ENCODE data around the gene CRACR2A. TPM values are rescaled to one million over a fixed set of nuclear protein-coding genes. Genes with fewer than 3 reads are reported as not detected.

Gene CRACR2A
- total and polyA plus RNA-seq, 2 of the 4 experiments (the other 2 are of a cell fraction): 0.54 to 0.60 TPM

DNA sequence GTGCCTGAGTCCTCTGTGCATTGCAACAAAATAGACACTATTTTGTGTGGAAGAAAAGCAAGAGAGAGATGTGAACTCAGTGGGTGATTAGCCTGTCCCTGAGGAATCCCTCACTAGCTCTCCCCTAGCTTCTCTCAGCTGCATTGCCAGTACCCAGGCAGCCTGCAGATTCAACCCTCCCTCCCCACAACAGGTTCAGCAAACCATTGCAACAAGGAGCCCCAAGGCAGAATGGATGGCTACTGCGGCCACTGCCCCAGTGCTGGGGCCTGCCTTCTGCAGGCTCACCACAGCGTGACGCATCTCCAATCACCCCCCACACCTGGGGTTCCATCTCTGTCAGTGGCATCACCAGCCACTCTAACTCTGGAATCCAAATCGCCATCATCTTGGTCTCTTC lies 2.3 kb downstream of the CRACR2A start:
- no peak overlapping the region for H2AK5ac ChIP-seq (ENCODE audit: low read depth, low read length)
- ATAC-seq (ENCODE audit: low read depth) (no peak), DNase-seq (no peak)
- no peak overlapping the region for H2BK15ac ChIP-seq (ENCODE audit: low read depth, low read length)
- H3K9ac ChIP-seq (ENCODE audit: low read depth, low read length): no peak overlapping the region
- H2BK20ac ChIP-seq (ENCODE audit: low read depth, low read length): no peak overlapping the region
- in situ Hi-C loops (cut with MboI; ENCODE audit: low sequenced_read_pairs): no loop called here
- no peak overlapping the region for H4K91ac ChIP-seq (ENCODE audit: insufficient read depth, low read depth, low read length)
- H2BK120ac ChIP-seq (ENCODE audit: low read depth, low read length): no peak overlapping the region
- H3K23ac ChIP-seq (ENCODE audit: low read depth, low read length): no peak overlapping the region
- intact Hi-C loops (cut with micrococcal nuclease): no loop called here
- H3K27me3 ChIP-seq (ENCODE audit: control insufficient read depth, insufficient read depth, low read length): peaks cover 19% of the 10 kb centered on the region
- H3K56ac ChIP-seq (ENCODE audit: extremely low read depth, insufficient read depth, low read length): no peak overlapping the region
- no peaks in the 10 kb centered on the region for H3K9me1 ChIP-seq (ENCODE audit: insufficient read depth, low read length)
- no peaks in the 10 kb centered on the region for H3K9me3 ChIP-seq (ENCODE audit: control insufficient read depth, insufficient read depth, low read length)
- no TSS peak for BruUV-seq (replicated peaks)
- H3K4me1 ChIP-seq (ENCODE audit: control insufficient read depth, insufficient read depth, low read length): no peaks in the 10 kb centered on the region
- H4K5ac ChIP-seq (ENCODE audit: low read depth, low read length): no peak overlapping the region
- no peaks in the 10 kb centered on the region for H3K36me3 ChIP-seq (ENCODE audit: control insufficient read depth, insufficient read depth, low read length)
- no peak overlapping the region for H2BK5ac ChIP-seq (ENCODE audit: low read depth, low read length, poor library complexity, severe bottlenecking)
- dilution Hi-C loops (cut with HindIII; ENCODE audit: low sequenced_read_pairs, unreplicated experiment): no loop called here
- ChIA-PET CTCF (no interaction called here), POLR2A (ENCODE audit: unreplicated experiment) (no interaction called here)
- H3K27ac ChIP-seq (ENCODE audit: insufficient read depth, low read length): no peak overlapping the region
- H4K8ac ChIP-seq (ENCODE audit: low read depth in 2 of 2, low read length in 2 of 2): no peak overlapping the region
- no peak overlapping the region for H2AFZ ChIP-seq (replicated peaks; ENCODE audit: low read length, poor library complexity)
- TF ChIP-seq NFE2L2 (IDR thresholded peaks at IDR 0.05; ENCODE audit: low read depth, low read length) (no peak), CHD1 (IDR thresholded peaks at IDR 0.05; ENCODE audit: low read depth, low read length) (no peak), SMC3 (IDR thresholded peaks at IDR 0.05; ENCODE audit: low read depth, low read length) (no peak), MAZ (IDR thresholded peaks at IDR 0.05; ENCODE audit: borderline replicate concordance, low read depth, low read length) (no peak)
- TF ChIP-seq, protein P1, sequence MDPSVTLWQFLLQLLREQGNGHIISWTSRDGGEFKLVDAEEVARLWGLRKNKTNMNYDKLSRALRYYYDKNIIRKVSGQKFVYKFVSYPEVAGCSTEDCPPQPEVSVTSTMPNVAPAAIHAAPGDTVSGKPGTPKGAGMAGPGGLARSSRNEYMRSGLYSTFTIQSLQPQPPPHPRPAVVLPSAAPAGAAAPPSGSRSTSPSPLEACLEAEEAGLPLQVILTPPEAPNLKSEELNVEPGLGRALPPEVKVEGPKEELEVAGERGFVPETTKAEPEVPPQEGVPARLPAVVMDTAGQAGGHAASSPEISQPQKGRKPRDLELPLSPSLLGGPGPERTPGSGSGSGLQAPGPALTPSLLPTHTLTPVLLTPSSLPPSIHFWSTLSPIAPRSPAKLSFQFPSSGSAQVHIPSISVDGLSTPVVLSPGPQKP (IDR thresholded peaks at IDR 0.05; ENCODE audit: borderline replicate concordance, low read depth, low read length): no peak
- H3K4ac ChIP-seq (ENCODE audit: low read depth, low read length): no peak overlapping the region
- H4K20me1 ChIP-seq (ENCODE audit: insufficient read depth, low read length): no peaks in the 10 kb centered on the region; the same call in 1 of the 2 replicates
- no peak overlapping the region for H2AK9ac ChIP-seq (replicated peaks; ENCODE audit: low read depth, low read length, poor library complexity)
- WGBS, 2 experiments (ENCODE audit: extremely low coverage in 2 of 2, insufficient read length in 1 of 2): 100% methylated on average over 1 of the region's 4 CpGs; no CpG with 5 or more reads in 1 of the 2 experiments
- H3K4me2 ChIP-seq (ENCODE audit: low read depth, low read length): no peak overlapping the region
- no peak overlapping the region for H3K4me3 ChIP-seq (ENCODE audit: insufficient read depth, low read depth, low read length)
- H3K14ac ChIP-seq (replicated peaks; ENCODE audit: low read depth, low read length): no peak overlapping the region
- H3K79me1 ChIP-seq (ENCODE audit: low read depth in 1 of 2, low read length in 2 of 2): no peaks in the 10 kb centered on the region
- no peak overlapping the region for H3K18ac ChIP-seq (ENCODE audit: low read depth, low read length)

Measured in IMR-90 (cell line).